ENCODE measurements around the gene CTCFL. TPM values are rescaled to one million over a fixed set of nuclear protein-coding genes. Genes with fewer than 3 reads are reported as not detected.

The CTCFL gene
- total and polyA plus RNA-seq, 4 donors = 0.05 to 0.08 (median 0.08) TPM; not detected in 1

DNA sequence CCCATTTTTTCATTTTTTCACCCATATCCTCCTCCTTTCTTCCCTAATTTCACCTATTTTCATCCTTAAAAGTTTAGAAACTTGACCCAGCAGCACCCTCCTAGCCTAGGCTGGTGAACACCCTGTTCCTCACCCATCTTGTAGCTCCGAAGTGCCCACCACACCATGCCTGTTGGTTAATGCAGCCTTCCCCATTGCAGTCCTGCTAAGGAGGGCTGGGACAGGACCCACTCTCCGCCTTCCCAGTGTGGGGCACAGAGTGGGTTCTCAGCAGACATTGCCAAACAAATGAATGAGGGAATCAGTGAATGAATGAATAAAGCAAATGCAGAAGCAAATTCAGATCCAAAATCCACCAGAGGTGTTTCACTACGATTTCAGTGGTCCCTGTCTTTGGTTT lies 45.7 kb downstream of the CTCFL start:
- no peak overlapping the region for H3K4me3 ChIP-seq (ENCODE audit: low read depth in 1 of 3, low read length in 3 of 3)
- TF ChIP-seq, protein P1, sequence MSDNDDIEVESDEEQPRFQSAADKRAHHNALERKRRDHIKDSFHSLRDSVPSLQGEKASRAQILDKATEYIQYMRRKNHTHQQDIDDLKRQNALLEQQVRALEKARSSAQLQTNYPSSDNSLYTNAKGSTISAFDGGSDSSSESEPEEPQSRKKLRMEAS (IDR thresholded peaks at IDR 0.05) = no peak
- TF ChIP-seq FOXA2 (IDR thresholded peaks at IDR 0.05) (no peak), EGR1 (IDR thresholded peaks at IDR 0.05; ENCODE audit: low read depth in 2 of 2) (no peak)
- TF ChIP-seq, protein P2, sequence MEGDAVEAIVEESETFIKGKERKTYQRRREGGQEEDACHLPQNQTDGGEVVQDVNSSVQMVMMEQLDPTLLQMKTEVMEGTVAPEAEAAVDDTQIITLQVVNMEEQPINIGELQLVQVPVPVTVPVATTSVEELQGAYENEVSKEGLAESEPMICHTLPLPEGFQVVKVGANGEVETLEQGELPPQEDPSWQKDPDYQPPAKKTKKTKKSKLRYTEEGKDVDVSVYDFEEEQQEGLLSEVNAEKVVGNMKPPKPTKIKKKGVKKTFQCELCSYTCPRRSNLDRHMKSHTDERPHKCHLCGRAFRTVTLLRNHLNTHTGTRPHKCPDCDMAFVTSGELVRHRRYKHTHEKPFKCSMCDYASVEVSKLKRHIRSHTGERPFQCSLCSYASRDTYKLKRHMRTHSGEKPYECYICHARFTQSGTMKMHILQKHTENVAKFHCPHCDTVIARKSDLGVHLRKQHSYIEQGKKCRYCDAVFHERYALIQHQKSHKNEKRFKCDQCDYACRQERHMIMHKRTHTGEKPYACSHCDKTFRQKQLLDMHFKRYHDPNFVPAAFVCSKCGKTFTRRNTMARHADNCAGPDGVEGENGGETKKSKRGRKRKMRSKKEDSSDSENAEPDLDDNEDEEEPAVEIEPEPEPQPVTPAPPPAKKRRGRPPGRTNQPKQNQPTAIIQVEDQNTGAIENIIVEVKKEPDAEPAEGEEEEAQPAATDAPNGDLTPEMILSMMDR (IDR thresholded peaks at IDR 0.05; ENCODE audit: low read depth, low read length, missing input control) = no peak
- H3K9me3 ChIP-seq (ENCODE audit: control insufficient read depth in 4 of 4, low read length in 3 of 4) = no peaks in the 10 kb centered on the region
- WGBS = 87% methylated on average over 3 of the region's 3 CpGs
- H3K4me1 ChIP-seq (ENCODE audit: control insufficient read depth in 4 of 4, insufficient read depth in 4 of 4, low read length in 3 of 4) = no peaks in the 10 kb centered on the region
- no peaks in the 10 kb centered on the region for H3K36me3 ChIP-seq (ENCODE audit: control insufficient read depth in 4 of 4, insufficient read depth in 3 of 4, low read depth in 1 of 4, low read length in 3 of 4)
- H3K27me3 ChIP-seq (ENCODE audit: control insufficient read depth in 4 of 4, insufficient read depth in 4 of 4, low read length in 3 of 4) = no peaks in the 10 kb centered on the region
- no peak for DNase-seq (ENCODE audit: low spot score)
- no peak overlapping the region for H3K27ac ChIP-seq (ENCODE audit: low read depth in 1 of 2, low read length in 2 of 2)
- H3K9ac ChIP-seq (ENCODE audit: low read depth in 1 of 2, low read length in 2 of 2) = no peak overlapping the region

DNA sequence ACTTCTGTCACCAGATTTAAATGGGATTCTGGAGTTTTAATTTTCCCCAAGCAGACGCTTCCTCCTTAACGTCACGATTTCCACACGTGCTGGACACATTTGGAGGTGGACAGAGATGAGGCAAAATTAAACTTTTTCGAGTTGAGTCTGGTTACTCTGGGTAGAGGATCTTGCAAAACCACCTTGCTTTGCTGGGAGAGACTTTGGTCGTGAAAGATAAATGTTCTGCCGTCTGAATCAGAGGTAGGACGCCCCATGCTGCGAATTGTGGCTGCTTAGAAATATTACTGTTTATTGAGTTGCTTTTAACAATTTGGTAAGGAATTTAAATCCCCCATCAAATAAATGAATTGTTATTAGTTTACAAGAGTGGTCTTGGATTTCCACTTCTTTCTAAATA lies 46.8 kb downstream of the CTCFL start:
- no peak overlapping the region for H3K9ac ChIP-seq (ENCODE audit: low read depth in 1 of 2, low read length in 2 of 2)

DNA sequence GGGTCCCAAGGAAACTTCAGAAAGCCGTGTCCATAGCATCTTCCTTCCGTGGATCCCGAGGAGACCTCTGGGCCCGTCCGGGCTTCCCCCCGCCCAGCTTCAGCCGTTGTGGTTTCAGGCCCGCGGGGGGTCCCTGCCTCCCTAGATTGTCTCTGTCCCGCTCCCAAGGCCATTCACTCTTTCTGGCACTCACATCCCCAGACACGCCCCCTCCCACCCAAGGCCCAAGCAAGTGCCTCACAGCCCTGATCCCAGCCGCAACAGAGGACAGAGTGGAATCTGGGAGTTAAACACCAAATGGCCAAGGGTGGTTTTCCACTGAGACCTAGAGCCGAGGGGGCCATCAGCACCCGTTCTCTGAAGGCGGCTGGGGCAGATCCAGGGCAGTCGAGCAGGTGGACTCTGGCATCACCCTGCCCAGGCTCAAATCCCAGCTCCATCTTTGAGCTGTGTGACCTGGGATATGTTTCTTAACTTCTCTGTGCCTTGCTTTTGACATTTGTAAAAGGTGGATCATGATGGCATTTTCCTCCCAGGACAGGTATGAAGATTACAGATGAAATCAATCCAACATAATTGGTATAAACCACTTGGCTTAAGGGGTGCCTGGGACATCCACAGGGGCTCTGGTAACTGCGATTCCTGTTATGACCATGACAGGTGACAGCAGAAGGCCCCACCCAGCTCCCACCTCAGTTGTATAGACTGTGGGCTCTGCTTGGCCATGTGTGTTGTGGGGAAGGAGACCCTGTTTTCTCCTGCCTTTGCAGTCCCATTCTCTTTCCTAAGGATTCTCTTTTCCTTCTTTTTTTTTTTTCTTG lies 48.1 kb downstream of the CTCFL start:
- 71% methylated on average over 17 of the region's 17 CpGs for WGBS
- Histone ChIP-seq H3K27ac (ENCODE audit: low read depth in 1 of 2, low read length in 2 of 2) (no peak overlapping the region), H3K36me3 (ENCODE audit: control insufficient read depth in 4 of 4, insufficient read depth in 3 of 4, low read depth in 1 of 4, low read length in 3 of 4) (no peaks in the 10 kb centered on the region), H3K9me3 (ENCODE audit: control insufficient read depth in 4 of 4, low read length in 3 of 4) (no peaks in the 10 kb centered on the region), H3K4me1 (ENCODE audit: control insufficient read depth in 4 of 4, insufficient read depth in 4 of 4, low read length in 3 of 4) (peaks cover 0 to 6% (median 2%) of the 10 kb centered on the region in 4 donors), H3K9ac (ENCODE audit: low read depth in 1 of 2, low read length in 2 of 2) (no peak overlapping the region), H3K27me3 (ENCODE audit: control insufficient read depth in 4 of 4, insufficient read depth in 4 of 4, low read length in 3 of 4) (no peaks in the 10 kb centered on the region), H3K4me3 (ENCODE audit: low read depth in 1 of 3, low read length in 3 of 3) (no peak overlapping the region)
- TF ChIP-seq FOXA1 (IDR thresholded peaks at IDR 0.05) (no peak), SP1 (IDR thresholded peaks at IDR 0.05) (no peak), TAF1 (conservative IDR thresholded peaks at IDR 0.05) (no peak)
- TF ChIP-seq, protein P3, sequence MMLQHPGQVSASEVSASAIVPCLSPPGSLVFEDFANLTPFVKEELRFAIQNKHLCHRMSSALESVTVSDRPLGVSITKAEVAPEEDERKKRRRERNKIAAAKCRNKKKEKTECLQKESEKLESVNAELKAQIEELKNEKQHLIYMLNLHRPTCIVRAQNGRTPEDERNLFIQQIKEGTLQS (IDR thresholded peaks at IDR 0.05) = no peak
- DNase-seq (ENCODE audit: low spot score) = no peak

More for the DNA sequence above, 46.8 kb downstream of the CTCFL start:
- no peak overlapping the region for H3K4me3 ChIP-seq (ENCODE audit: low read depth in 1 of 3, low read length in 3 of 3)
- DNase-seq (ENCODE audit: low spot score) = no peak
- H3K27ac ChIP-seq (ENCODE audit: low read depth in 1 of 2, low read length in 2 of 2) = no peak overlapping the region
- H3K9me3 ChIP-seq (ENCODE audit: control insufficient read depth in 4 of 4, low read length in 3 of 4) = no peaks in the 10 kb centered on the region
- TF ChIP-seq SP1 (IDR thresholded peaks at IDR 0.05) = no peak
- TF ChIP-seq, protein P2 (IDR thresholded peaks at IDR 0.05; ENCODE audit: low read depth, low read length, missing input control) = no peak
- no peak for TF ChIP-seq TAF1 (conservative IDR thresholded peaks at IDR 0.05)
- H3K27me3 ChIP-seq (ENCODE audit: control insufficient read depth in 4 of 4, insufficient read depth in 4 of 4, low read length in 3 of 4) = no peaks in the 10 kb centered on the region
- H3K4me1 ChIP-seq (ENCODE audit: control insufficient read depth in 4 of 4, insufficient read depth in 4 of 4, low read length in 3 of 4) = peaks cover 0 to 4% (median 1%) of the 10 kb centered on the region in 4 donors
- H3K36me3 ChIP-seq (ENCODE audit: control insufficient read depth in 4 of 4, insufficient read depth in 3 of 4, low read depth in 1 of 4, low read length in 3 of 4) = no peaks in the 10 kb centered on the region
- 60% methylated on average over 9 of the region's 9 CpGs for WGBS

All from liver (tissue), 9 donors.